Endothelial cell of hepatic sinusoid (primary cell): Measurements from ENCODE around the gene OBSL1.

Experiments used
- in situ Hi-C: cut with HindIII; loops from 2 replicates; pipeline ENCODE4 v1.10.0; 2017; ENCODE audit warnings: low sequenced_read_pairs

The OBSL1 gene

DNA sequence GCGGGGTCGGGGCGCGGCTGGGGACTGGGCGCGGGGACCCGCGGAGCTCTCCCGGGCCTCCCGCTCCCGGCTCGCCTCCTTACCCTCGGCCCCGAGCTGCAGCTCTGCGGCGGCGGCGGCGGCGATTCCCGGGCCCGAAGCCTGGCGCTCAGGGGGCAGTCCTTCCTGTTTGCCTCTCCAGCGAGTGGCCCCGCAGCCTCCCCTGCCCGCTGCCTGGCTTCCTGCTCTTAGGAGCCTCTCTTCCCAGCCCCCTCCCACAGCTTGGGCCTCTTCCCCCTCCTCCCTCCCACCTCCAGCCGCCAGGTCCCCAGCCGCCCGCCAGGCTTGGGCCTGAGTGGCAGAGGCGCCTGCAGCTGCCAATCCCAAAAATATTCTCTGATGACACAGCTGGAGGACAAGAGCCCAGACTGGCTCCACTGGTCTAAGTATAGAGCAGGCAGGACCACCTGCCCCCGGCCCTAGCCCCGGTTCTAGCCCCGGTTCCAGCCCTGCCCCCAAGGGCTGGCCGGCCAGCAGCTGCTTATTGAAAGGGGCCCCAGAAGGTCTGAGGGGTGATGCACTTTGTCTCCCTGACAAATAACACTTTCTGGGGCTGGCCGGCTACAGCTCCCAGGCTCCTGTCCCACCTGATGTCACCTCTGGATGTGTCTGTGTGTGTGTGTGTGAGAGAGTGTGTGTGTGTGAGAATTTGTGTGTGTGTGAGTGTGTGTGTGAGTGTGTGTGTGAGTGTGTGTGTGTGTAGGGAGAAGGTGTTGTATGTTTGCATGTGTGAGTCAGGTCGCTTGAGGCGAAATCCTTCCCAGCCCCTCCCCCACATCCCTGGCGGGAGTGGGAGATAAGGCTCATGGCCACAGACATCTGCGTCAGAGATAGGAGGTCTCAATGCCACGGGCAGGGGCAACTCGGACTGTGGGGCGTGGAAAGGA, at the start of gene OBSL1:
Gene OBSL1 (minus strand): TSS at position 229 of the 926 bp plus-strand sequence. CDS start 307 bp downstream, outside the sequence.
- in situ Hi-C loops, result no loop called here

DNA sequence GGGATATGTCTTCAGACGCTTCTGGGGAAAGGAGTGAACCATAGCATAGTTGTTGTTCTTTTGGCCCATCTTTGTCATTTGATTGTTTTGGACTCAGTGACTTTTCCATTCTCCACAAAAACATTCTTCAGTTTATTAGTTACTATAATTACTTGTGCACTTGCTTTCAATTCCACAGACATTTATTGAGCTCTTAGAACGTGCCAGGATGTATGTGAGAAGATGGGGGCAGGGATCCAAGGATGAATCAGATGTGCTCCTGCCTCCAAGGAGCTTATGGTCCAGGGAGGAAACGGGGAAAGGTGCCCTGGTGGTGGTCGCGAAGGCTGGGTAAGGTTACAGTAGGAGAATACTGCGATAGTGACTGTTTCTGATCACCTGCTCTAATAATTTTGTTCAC, 49.2 kb upstream of the OBSL1 start:
- in situ Hi-C loops, result no loop called here

DNA sequence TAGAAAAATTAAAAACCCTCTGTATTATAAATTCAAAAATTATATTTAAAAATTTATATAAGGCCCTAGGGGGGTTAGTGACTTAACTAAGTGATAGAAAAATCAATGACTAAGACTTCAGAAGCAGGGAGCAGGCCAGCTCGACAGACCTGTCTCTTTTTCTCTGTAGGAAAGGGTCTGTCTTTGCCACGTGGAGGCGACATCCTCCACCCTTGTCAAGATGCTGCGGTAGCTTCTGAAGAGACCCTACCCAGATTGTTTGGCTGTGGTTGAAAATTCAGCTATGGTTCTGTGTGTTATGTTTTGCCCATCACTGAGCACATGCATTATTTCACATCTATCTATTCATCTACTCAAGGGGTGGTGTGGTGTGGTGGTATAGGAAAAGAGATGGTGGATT, 47.9 kb upstream of the OBSL1 start:
- in situ Hi-C loops, result no loop called here

DNA sequence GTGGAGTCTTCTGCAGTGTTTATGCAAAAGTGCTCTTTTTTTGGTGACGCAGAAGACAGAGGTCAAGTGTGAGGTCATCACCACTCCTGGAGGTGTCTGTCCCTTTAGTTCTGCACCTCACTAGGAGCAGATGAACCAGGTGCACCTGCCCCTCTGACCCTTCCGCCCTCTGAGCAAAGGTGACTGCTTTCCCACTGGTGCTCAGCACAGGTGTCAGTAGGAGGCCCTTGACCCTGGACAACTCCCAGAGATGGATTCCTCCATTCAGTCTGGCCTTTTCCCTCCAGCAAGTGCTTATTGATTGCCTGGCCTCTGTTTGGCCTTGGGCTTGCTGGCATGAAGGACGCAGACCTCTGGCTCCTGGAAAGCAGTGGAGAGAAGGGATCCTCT, 47.4 kb upstream of the OBSL1 start:
- in situ Hi-C loops, result no loop called here

DNA sequence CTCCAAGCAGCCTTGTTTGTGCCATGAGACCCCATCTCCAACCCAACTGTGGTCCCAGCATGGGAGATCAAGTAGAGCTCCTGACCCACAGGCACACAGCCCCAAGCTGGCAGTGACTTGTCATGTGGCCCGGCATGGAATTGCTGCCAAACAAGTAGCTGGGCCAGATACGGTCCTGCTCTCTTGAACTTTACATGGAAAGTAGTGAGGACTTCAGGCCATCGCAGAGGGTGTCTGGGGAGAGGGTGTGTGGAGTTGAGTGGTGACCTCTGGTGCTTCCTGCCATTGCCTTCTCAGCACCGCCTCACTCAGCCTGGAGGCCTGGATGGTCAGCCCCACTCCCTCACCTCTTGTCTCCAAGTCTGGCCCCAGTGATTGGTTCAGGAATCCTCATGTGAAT, 45.2 kb upstream of the OBSL1 start:
- in situ Hi-C loops, result no loop called here

DNA sequence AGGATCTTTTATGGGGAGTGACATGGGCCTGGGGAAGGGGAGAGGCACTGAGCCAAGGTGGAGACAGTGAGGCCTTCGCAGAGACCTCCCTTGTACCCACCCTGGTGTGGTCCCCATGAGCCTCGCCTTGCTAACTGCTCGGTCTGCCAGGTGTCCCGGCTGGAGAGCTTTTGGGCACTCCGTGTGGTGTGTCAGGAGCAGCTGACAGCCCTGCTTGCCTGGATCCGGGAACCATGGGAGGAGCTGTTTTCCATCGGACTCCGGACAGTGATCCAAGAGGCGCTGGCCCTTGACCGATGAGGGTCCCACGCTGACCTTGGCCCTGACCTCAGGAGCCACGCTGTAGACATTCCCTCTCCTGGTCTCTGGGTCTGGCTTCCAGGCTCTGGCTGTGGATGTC, 44.6 kb upstream of the OBSL1 start:
- in situ Hi-C loops, result no loop called here

DNA sequence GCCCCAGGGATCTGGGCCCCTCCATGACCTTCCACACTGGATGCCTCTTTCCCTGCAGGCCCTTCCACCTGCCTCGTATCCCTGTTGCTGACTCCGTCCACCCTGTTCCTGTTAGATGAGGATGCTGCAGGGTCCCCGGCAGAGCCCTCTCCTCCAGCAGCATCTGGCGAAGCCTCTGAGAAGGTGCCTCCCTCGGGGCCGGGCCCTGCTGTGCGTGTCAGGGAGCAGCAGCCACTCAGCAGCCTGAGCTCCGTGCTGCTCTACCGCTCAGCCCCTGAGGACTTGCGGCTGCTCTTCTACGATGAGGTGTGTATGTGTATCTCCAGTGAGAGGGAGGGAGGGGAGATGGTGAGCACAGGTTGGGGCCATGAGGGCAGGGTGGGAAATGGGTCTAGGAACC, 43.7 kb upstream of the OBSL1 start:
- in situ Hi-C loops, result no loop called here

DNA sequence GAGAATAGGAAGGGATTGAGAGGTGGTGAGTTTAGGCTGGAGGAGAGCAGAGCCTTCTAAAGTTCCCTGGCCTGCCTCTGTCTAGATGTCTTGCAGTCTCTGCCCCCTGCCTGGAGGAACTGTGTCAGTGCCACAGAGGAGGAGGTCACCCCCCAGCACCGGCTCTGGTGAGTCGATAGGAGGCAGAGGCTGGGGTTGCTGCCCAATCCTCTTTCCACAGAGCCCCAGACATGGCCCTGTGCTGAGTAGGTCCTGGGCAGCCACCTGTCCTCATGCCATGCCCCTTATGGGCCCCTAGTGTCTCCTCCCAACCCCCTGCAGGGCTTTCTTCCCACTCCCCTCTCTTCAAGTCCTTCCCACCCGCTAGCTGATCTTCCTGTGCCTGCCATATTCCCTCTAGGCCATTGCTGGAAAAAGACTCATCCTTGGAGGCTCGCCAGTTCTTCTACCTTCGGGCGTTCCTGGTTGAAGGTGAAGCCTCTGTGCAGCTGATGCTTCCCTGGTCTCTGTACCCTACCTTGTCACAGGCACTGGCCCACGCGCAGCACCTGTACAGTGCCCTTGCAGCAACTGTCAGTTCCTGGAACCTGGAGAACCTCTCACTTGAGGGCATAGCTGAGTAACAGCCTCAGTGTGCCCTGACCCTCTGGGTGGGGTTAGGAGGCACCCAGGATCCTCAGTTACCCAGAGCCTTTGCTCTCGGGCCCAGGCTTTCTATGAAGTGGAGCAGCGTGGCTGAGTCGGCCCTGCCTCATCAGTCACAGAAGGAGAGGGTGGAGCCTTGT, 42.9 kb upstream of the OBSL1 start:
- in situ Hi-C loops, result no loop called here

DNA sequence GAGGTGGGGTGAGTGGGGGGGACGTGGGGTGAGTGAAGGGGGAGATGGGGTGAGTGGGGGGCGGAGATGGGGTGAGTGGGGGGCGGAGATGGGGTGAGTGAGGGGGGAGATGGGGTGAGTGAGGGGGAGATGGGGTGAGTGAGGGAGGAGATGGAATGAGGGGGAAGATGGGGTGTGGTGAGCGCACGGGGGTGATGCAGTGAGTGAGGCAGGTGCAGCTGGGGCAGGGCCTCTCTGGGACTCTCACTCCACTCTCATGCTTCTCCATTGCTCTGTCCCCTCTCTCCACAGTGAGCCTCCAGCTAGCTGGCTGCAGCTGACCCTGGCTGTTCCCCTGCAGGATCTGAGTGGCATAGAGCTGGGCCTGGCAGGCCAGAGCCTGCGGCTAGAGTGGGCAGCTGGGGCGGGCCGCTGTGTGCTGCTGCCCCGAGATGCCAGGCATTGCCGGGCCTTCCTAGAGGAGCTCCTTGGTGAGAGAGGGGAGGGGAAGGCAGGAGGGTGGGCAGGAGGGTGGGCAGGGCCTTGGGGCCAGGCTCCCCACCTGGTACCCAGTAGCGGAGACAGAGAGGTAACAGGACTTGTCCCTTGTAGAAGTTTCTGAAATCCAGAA, 42.2 kb upstream of the OBSL1 start:
- in situ Hi-C loops, result no loop called here

DNA sequence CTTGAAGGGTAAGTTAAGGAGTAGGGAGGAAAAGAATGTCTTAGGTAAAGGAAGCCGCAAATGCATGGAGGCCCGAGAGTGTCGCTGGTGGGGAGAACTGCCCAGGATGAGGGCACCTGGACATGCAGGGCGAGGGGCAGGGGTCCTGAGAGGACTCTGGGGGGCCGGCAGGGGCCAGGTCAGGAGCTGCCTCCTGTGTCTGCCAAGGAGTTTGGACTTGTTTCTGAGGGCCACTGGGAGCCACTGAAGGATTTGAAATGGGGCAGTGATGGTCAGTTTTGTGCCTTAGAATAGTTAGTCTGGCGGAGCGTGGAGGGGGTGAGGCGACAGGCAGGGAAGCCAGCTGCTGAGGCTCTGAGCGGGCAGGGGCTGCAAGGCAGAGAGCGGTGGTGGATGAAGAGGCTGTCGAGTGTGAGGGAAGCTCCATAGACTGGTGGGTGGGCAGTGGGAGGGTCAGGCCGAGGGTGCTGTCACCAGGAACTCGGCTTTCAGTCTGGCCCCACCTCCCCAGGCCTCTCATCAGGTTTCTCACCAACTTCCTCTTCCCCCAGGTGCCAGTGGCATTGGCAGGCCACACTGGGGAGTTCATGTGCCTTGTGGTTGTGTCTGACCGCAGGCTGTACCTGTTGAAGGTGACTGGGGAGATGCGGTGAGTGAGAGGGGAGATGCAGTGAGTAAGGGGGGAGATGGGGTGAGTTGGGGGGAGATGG, 41.4 kb upstream of the OBSL1 start:
- in situ Hi-C loops, result no loop called here

DNA sequence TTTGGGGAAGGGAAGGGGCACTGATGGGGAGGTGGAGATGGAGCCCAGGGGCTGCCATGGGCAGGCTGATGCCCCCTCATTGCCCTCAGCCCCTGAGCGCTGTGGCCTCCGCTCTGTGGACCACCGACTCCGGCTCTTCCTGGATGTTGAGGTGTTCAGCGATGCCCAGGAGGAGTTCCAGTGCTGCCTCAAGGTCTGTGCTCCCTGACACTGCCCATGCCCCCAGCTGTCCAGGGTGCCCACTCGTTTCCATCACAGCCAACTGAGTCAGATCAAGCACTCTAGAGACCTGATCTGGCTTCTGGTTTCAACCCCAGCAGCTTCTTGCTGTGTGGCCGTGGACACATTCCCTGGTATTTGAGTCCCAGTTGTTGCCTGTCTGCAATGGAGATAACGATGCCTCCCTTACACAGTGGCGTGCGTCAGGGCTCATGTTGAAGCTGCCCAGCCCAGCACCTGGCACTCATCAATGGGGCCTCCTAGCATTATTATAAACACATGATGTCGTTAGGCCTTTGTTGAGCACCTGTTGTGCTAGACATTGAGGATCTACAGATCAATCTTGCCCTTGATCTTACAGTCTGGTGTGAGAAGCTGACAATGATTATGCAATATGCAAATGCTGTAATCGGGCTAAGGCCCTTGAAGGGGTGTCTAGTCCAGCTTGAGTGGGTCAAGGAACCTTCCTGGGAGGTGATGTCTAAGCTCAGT, 40.7 kb upstream of the OBSL1 start:
- in situ Hi-C loops, result no loop called here

DNA sequence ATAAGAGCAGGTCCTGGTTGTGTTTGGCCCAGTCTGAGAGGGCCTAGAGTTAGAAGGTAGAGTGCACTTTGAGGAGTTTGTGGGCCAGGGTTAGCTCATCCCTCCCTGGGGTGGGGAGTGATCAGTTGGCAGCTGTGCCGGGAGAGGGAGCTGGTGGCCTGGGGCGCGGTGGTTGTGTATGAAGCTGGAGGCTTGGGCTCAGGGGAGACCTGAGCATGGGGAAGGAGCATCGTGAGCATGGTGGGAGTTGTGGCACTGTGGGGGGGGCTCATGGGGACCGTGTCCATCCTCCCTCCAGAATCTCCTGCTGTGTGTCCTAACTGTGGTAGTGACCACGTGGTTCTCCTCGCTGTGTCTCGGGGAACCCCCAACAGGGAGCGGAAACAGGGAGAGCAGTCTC, 40.0 kb upstream of the OBSL1 start:
- in situ Hi-C loops, result no loop called here

DNA sequence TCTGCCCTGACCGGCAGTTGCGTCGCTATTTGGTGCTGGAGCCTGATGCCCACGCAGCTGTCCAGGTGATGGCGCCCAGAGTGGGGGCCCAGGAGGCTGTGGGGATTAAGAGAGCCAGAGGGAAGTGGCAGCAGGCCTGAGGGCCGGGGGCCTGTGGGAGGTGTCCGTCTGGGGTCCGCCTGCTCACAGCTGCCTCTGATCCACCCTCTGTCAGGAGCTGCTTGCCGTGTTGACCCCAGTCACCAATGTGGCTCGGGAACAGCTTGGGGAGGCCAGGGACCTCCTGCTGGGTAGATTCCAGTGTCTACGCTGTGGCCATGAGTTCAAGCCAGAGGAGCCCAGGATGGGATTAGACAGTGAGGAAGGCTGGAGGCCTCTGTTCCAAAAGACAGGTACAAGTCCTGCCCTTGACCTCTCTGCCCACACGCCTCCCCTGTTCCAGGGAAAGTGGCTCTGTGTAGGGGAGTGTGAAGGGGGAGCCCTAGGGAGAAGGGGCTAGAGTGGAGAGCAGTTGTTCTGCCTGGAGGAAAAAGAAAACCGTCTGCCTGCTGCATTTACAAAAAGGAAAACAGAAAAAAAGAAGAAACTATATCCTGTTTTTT, 37.9 kb upstream of the OBSL1 start:
- in situ Hi-C loops, result no loop called here

DNA sequence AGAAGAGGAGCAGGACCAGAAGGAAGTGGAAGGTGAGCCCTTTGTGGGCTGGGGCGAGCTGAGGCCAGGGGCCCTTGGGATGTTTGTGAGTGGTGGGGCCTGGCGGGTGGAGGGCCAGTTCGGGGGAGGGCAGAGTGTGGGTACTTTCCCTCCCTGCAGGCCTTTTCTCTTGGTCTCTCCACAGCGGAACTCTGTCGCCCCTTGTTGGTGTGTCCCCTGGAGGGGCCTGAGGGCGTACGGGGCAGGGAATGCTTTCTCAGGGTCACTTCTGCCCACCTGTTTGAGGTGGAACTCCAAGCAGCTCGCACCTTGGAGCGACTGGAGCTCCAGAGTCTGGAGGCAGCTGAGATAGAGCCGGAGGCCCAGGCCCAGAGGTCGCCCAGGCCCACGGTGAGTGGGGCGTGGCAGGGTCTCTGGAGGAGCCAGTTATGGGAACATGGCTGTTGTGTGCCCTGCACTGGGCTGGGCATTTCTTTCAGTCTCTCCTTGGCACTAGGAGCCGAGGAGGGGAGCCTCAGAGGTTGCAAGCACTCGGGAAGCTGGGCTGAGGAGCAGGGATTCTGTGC, 37.1 kb upstream of the OBSL1 start:
- in situ Hi-C loops, result no loop called here

DNA sequence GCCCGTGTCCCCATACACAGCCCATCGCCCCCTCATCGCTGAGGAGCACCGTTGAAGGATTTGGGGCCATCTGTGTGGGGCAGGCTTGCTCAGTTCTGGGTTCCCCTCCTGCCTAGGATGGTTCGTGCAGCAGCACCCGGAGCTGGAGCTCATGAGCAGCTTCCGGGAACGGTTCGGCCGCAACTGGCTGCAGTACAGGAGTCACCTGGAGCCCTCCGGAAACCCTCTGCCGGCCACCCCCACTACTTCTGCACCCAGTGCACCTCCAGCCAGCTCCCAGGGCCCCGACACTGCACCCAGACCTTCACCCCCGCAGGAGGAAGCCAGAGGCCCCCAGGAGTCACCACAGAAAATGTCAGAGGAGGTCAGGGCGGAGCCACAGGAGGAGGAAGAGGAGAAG, 36.6 kb upstream of the OBSL1 start:
- in situ Hi-C loops, result no loop called here

DNA sequence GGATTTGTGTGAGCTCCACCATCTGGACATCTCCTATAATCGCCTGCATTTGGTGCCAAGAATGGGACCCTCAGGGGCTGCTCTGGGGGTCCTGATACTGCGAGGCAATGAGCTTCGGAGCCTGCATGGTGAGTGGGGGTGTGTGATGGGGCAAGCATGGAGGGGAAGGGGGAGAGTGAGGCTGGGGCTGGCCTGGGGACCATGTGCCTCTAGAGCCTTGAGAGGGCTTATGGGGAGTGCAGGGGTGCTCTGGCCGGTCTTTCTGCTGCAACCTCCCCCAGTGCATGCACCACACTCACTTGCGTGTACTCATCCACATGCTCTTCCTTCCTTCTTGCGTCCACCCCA, 34.2 kb upstream of the OBSL1 start:
- in situ Hi-C loops, result no loop called here

DNA sequence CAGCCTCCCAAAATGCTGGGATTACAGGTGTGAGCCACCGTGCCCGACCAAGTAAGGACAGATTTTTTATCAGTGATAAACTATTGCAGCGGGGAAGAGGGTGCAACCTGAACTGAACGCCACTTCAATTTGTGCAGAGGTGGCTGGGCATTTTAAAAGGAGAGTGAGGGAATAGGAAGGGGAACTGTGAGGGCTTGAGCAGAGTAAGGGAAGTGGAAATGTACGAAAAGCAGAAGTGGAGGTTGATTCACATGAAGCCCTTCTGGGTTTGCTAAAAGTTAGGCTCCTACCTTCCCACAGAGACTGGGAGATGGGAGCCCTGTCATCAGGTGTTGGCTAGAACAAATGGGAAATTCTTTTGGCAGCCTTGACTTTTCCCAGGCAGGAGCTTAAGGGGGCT, 32.4 kb upstream of the OBSL1 start:
- in situ Hi-C loops, result no loop called here

DNA sequence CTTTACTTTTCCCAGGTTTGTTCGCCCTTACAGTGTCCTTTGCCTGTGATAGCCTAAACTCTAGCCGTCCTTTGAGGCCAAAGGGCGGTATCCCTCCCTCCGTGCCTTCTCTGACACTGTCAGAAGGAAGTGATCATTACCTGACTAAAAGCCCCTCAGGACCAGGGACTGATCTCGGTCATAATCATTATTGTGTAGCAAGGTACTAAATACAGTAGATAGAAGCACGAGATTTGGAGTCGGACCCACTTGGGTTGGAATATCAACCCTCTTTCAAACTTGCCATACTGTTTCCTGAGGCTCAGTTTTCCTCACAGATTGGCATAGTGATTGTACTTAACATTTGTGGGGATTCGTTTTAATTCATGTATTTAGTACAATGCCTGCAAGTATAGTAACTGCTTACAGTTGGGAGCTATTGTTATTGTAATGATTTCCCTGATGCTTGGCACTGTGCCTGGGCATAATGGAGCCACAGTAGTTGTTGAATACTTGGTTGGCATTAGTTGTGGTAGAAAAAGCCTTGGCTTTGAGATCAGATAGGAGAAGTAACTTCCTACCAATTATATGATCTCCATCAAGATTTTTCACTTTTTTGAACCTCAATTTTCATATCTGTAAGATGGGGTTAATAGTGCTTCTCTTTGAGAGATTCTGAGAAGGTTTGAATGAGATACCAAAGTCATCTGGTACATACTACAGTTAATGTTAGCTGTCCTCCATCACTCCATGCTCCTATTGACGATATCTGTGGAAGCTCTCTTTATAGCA, 27.2 kb upstream of the OBSL1 start:
- in situ Hi-C loops, result no loop called here
